ENCODE measurements around the gene CSH2.
"Not testable (repeated sequence)": the region's sequence is repeated elsewhere in the genome, so short reads cannot be mapped to it uniquely, and the experiment has no call there.

DNA sequence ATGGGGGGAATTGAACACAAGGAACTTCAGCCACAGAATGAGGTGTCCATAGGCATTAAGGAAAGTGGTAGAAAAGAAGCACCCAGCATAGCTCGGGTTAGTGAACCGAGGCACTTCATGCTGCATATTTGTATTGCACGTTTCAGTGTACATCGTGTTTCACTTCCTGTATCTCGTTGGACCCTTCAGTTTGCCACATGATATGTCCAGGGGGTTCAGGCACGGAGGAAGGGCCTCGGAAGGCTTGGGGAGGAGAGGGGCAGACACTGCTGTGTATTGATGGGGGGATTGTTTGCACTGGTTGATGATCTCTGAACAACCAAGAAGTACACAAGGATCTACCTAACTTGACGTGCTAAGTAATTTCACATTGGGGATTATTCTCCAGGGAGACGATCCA, 48.9 kb upstream of the CSH2 start:
- TF ChIP-seq CTCF (IDR thresholded peaks at IDR 0.05; ENCODE audit: insufficient read depth, low read length, poor library complexity, severe bottlenecking); EZH2phosphoT487 (conservative IDR thresholded peaks at IDR 0.05; ENCODE audit: low read length): not testable (repeated sequence)
